Fibroblast of mammary gland (primary cell): ENCODE measurements around the gene MAGOHB.
A peak's percentile ranks its signal among the peaks of the same experiment; 100 is the strongest.
"Not testable (repeated sequence)": the region's sequence is repeated elsewhere in the genome, so short reads cannot be mapped to it uniquely, and the experiment has no call there.

ENCODE experiments used
- DNase-seq: peaks from one replicate; pipeline ENCODE4 v3.0.0-alpha.2; 2010; ENCODE audit warnings: low read depth
- H3K4me3 ChIP-seq: 2 replicates; pipeline ENCODE4 v1.5.1; 2011; ENCODE audit warnings: low read depth, mild to moderate bottlenecking, low read length, moderate library complexity; ENCODE audit not compliant: control insufficient read depth
- TF ChIP-seq, protein P1 (sequence below): conservative IDR thresholded peaks from 2 replicates; pipeline ENCODE4 v1.5.1; 2011; ENCODE audit warnings: low read depth, low read length, inconsistent platforms; ENCODE audit not compliant: control insufficient read depth, insufficient read depth

The MAGOHB gene

DNA sequence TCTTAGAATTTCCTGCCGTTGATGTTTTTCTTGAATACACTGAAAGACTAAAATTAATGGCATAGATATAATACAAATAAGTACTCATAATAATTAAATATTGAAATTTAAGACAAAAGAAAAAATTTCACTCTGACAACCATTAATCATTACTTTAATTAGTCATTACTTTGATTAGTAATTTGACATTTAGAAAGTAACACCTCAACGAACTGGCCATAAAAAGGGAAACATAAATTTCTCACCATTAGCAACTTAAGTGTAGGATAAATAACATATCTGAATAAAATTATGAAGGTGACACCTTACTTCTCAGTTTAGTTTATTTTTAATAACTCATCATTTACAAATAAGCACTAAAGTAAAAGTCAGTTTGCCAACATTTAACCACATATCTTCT lies 17.5 kb downstream of the MAGOHB start:
- H3K4me3 ChIP-seq, result no peak overlapping the region
- no peak for DNase-seq
- TF ChIP-seq, protein P1, sequence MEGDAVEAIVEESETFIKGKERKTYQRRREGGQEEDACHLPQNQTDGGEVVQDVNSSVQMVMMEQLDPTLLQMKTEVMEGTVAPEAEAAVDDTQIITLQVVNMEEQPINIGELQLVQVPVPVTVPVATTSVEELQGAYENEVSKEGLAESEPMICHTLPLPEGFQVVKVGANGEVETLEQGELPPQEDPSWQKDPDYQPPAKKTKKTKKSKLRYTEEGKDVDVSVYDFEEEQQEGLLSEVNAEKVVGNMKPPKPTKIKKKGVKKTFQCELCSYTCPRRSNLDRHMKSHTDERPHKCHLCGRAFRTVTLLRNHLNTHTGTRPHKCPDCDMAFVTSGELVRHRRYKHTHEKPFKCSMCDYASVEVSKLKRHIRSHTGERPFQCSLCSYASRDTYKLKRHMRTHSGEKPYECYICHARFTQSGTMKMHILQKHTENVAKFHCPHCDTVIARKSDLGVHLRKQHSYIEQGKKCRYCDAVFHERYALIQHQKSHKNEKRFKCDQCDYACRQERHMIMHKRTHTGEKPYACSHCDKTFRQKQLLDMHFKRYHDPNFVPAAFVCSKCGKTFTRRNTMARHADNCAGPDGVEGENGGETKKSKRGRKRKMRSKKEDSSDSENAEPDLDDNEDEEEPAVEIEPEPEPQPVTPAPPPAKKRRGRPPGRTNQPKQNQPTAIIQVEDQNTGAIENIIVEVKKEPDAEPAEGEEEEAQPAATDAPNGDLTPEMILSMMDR, result no peak

DNA sequence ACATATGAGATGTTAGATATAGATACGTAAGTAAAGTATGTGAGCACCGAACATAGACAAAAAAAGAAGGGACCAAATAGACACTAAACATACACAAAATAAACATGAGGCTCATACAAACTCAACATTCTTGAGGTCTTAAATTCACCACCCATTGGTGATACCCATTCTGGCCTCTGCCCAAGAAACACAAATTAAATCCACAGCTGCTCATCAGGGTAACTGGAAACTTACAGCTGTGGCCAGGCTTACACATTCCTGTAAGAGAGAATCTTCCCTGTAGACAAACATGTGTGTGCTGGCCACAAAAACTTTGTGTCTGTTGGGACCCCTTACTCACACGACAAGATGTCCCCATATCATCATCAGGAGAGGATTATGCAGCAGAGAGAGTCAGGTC lies 22.4 kb downstream of the MAGOHB start:
- peak; percentile 16 for DNase-seq
- TF ChIP-seq, protein P1, result no peak
- no peak overlapping the region for H3K4me3 ChIP-seq

DNA sequence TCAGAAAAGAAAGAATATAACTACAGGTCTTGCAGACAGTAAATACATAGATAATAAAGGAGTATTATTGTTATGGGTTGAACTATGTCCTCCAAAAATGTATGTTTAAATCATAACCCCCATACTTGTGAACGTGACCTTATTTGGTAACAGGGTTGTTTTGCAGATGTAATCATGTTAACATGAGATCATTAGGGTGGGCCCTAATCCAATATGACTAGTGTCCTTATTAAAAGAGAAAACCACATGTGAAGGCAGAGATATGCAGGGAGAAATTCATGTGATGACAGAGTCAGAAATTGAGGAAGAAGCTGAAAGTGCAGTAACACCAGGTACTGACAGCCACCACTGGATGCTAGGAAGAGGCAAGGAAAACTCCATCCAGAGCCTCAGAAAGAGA lies 29.0 kb downstream of the MAGOHB start:
- H3K4me3 ChIP-seq, result no peak overlapping the region
- peak; percentile 67 for DNase-seq
- TF ChIP-seq, protein P1, result no peak

DNA sequence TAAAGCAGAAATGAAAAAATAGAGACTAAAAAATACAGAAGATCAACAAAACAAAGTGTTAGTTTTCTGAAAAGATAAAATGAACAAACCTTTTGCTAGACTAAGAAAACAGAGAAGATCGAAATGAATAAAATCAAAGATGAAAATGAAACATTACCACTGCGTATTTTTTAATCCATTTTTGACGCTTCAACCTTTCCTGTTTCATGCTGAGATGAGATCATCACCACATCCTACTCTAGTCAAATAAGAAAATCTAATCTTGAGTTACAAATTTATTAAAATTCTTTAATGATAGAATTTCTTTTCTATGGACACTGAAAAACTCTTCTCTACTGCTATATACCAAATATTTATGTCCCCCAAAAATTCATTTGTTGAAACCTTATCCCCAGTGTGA lies 30.7 kb downstream of the MAGOHB start:
- H3K4me3 ChIP-seq, result no peak overlapping the region
- TF ChIP-seq, protein P1, result no peak
- DNase-seq, result no peak

DNA sequence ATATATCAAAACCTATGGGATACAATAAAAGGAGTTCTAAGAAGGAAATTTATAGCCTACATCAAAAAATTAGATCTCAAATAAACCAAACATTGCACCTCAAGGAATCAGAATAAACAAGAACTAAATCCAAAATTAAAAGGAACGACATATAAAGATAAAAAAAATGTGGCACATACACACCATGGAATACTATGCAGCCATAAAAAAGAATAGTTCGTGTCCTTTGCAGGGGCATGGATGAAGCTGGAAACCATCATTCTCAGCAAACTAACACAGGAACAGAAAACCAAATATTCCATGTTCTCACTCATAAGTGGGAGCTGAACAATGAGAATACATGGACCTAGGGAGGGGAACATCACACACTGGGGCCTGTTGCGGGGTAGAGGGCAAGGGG lies 31.3 kb downstream of the MAGOHB start:
- H3K4me3 ChIP-seq, result not testable (repeated sequence)

DNA sequence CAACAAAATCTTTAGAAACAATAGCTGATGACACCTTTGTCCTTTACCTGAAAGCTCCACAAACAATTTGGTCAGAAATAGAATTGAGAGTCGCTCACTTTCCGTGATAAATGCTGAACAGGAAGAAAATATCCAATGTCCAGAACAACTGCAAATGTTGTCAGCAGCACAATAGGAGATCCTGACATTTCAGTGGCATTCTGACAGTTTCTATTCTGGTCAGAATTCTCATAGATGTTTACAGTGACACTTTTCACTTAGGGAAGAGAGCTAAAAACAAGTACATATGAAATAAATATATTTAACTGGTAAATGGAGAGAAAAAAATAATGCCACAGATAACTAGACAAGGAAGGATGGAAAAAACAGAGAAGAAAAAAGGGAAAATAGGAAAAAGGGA lies 39.1 kb downstream of the MAGOHB start:
- TF ChIP-seq, protein P1, result no peak
- H3K4me3 ChIP-seq, result no peak overlapping the region
- DNase-seq, result no peak

More for the DNA sequence above, 31.3 kb downstream of the MAGOHB start:
- not testable (repeated sequence) for DNase-seq

DNA sequence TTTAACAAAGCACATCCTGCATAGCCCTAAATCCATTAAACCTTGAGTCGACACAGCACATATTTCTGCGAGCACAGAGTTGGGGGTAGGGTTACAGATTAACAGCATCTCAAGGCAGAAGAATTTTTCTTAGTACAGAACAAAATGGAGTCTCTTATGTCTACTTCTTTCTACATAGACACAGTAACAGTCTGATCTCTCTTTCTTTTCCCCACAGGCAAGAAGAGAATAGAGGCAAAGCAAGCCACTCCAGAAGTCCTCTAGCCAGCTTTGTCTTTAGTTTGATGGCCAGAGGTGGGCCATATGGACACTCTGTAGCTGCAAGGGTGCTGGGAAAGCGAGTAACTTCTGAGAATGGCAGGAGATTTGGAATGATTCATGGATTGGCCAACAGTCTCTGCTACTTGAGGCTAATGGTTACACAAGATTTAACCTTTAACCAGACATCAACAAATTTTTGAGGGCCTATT lies 41.4 kb downstream of the MAGOHB start:
- H3K4me3 ChIP-seq, result not testable (repeated sequence)
- peak; percentile 92 for DNase-seq

DNA sequence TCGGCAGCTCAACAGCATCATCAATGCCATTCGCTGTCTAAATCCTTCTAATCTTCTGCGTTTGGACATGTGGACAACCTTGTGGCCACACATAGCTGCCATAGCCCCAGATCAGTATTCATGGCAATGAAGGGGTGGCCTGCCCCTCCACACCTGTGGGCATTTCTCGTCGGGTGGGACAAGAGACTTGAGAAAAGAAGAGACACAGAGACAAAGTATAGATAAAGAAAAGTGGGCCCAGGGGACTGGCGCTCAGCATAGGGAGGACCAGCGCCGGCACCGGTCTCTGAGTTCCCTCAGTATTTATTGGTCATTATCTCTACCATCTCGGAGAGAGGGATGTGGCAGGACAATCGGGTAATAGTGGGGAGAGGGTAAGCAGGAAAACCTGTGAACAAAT lies 42.3 kb downstream of the MAGOHB start:
- H3K4me3 ChIP-seq, result no peak overlapping the region
- no peak for DNase-seq
- TF ChIP-seq, protein P1, result no peak
